NCI-H2227 (cell line): Measurements from ENCODE around the gene HOXD3.

Experiments
- DNase-seq: peaks from one replicate; lab custom pipeline; 2025; ENCODE audit not compliant: unreplicated experiment; lab: John Stamatoyannopoulos, UW

Gene HOXD3

DNA sequence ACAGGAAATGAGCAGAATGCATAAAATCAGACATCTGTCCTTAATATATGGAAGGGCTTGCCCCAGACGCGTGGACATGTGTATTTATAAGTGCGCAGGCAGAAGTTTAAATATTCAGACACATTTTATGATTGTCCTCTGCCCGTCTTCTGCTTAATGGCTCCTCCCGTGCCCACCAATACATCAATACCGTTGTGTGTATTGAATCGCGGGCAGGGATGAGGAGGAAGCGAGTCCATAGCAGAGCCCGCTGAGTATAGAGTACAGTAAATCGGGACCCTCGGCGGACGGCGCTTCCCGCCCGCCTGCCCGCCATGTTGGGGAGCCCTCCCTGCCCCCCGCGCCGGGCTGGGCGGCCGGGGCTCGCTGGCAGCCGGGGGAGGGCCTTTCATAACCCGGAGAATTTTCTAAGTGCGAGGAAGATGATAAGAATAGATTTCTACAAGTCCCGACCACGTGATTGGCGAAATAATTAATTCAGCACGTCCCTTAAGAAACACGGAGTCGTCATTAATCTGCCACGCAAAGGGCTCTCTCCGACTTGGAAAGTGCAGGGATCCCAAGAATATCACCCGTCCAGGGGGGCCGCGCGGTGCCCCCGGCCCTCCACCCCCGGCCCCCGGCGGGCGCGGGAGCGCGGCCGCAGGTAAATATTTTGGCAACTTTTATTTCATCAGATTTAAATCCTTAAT, at the start of gene HOXD3:
HOXD3 (plus strand) TSS at position 501 of the 692 bp plus-strand sequence. CDS start 11,808 bp downstream, outside the sequence.
- DNase-seq = no peak

DNA sequence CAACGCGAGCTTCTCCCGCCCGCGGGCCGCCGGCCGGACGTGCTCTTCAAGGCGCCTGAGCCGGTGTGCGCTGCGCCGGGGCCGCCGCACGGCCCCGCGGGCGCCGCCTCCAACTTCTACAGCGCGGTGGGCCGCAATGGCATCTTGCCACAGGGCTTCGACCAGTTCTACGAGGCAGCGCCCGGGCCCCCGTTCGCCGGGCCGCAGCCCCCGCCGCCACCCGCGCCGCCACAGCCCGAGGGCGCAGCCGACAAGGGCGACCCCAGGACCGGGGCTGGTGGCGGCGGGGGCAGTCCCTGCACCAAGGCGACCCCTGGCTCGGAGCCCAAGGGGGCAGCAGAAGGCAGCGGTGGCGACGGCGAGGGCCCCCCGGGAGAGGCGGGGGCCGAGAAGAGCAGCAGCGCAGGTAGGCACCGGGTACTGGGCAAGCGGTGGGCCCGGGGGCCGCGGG, 49.4 kb upstream of the HOXD3 start:
- peak; percentile 49 for DNase-seq

DNA sequence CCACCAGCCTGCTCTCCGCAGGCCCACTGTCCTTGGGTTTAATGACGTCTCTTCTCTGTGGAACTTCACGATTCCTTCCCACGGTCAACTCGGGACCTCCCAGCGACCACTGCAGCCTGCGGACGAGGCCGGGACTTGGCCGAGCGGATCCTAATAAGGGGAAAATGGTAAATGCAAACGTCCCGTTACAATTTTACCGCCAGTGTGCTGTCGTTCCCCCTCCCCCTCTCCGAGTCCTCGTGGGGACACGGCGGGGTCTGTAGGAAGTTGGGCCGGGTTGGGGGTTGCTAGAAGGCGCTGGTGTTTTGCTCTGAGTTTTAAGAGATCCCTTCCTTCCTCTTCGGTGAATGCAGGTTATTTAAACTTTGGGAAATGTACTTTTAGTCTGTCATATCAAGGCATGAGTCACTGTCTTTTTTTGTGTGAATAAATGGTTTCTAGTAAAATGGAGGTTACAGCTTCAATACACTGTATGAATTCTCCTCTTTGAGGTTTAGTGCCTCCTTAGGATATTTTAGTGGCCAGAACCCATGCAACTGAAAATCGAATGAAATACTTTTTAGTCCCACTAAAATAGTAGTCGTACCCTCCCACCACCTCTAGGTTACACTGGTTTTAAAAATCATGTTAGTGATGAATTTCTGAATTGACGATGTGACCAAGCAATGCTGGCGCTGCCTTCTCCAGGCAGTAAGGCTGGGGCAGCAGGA, 47.8 kb upstream of the HOXD3 start:
- no peak for DNase-seq

DNA sequence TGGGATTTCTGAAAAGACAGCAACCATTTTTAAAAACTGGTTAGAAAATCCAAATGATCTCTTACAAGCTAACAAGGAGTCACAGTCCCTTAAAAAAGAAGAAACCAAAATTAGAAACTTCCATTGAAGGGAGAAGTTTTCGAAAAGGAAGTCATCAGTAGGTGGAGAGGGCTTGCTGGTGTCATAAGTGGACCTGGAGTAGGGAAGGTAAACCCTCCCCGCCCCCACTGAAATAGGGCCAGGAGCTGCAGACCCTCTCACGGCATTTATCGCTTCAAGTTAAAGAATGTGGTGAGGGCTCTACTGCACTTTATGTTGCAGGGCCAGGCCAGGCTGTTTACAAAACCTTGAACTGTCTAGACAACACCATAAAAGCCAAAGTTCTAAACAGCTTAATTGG, 47.2 kb upstream of the HOXD3 start:
- no peak for DNase-seq

DNA sequence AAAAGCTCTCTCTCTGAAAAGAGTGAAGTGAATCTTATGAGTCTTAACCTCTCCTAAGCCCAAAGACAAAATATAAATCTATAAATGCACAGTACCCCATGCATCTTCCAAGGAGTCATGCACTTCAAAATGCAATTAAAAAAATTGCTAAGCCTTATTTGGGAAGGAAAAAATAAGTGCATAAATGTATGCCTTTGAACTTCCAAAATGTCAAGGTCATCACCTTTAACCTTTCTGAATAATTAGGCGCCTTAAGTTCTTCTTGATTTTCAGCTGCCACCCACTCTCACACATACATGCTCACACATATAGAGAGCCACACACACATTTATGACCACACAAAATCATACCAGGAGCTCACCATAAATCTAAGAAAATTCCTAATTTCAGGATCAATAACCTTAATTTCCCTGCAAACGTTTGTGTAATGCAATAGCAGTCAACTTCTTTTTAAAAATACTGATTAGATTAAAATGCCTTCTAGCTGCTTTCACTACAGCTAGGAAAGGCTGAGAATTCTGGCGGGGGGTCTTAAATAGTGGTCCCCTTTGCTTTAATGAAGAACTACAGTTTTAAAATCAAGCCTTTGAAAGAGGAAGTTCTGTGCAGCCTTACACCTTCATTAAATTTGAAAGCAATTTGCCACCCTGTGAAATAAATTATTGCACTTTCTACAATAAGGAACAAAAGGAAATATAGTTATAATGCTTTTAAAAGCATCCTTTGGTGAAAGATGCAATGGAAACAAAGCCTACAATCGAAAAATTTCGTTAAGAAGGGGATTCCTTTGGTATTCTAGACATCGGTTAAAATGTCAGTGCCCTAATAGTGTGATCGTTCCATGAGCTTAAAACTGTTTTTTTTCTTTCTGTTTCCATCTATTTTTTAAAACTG, 46.4 kb upstream of the HOXD3 start:
- no peak for DNase-seq

DNA sequence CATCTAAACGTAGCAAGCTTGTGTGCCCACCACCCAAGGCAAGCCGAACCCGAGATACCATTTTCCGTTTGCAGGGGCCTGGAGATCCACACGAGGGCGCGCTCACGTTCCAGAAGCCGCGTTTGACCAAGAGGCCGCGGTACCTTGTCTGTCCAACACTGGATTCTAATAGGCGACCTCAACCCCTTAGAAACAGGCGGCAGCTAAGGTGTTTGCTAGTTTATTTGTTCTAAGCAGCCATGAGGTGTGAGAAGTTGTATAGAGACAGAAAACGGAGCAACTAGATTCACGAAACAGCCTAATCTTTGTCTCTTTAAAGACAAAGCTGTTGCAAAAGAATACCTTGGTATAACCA, 45.8 kb upstream of the HOXD3 start:
- peak; percentile 73 for DNase-seq

DNA sequence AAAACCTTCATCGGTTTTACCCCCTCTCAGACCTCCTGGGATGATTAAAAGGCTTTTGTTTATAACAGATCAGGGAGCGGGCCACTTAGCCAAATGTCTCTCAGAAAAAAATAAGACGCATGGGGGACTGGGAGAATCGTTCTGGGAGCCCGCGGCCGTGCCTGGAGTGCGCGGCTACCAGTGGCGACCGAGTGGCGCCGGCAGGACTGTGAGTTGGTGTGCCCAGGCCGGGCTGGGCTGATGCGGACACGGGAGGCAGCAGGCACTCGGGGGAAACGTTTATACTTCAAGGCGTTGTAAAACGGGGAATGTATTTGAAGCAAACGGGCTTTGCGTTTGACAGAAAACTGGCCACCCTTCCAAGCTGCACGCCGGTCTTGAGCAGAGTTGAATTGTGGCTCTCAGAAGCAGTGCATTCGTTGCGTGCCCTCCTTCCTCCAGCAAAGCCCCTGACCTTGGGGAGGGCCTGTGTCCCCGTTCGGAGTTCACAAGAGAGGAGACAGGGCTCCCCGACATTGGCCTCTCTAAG, 45.2 kb upstream of the HOXD3 start:
- DNase-seq = no peak

DNA sequence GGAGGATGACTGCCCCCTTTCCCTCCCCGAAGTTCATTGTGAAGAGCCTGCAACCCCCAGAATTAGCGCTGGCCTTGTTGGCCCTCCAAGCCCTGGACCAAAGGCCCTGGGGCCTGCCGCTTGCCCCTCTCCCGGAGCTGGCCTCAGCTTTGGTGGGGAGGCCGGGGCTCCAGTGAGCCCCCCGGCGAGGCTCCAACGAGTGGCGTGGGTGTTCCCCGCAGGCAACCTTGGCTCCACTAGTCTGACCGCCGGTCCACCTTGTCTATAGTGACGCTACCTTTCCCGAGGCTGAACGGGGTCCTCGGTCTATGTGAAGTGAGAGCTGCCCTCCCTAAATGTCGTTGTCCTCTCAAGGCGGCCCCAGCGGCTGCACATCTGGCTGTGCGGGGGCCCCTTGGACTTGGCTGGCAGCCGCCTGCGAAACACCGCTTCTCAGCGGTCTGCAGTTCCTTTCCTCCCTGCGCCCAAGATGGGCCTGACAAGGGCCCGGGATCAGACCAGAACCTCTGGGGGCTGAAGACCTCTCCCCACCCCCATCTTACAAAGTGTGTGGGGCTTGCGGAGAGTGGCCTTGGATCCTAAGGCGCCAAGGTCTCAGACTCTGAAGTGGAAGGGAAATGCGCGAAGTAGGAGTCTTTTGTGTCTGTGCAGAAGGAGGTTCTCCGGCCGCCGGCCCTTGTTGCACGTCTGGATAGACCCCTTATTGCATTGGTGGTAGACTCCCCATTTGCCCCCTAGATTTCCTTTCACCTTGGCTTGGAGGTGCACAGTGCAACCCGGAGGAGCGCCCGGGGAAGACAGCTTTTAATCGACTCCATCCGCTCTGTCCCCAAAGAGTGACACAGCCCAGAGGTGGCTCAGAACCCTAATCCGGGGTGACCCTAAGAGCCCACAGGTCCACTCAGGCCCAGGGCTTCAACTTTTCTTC, 44.5 kb upstream of the HOXD3 start:
- no peak for DNase-seq

DNA sequence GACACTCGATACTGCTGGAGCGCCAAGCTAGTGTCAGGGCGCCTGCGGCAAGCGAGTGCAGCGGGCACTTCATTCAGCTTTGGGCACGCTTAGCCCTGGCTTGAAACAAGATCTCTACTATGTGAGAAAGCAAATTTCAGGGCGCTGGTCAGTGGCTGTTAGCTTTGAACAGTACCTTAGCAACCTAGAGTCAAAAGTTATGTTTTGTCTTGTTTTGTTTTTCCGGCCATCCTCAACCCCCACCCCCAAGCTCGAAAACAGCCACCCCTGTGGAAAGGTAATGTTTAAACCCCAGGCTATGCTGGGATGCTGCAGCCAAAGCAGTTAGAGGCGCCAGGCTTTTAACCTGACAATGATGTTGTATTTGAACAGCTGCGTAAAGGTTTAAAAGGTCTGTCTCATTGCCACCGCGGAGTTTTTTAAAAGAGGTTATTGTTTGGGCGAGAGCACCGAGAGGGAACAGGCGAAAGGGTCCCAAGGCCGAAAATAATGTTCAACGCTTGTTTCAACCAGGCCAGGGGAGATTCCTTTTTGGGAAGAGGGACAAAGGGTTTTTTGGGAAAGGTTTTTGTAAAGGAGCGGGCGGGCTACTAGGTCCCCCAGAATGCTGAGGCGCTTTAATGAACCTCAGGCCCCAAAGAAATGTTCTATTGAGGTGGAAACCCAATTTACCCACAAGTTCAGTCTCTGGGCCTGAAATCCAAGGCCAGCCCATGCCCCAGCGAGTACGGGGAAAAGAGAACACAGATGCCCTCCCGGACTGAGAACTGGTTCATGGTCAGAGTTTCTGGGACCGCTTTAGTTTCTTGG, 42.8 kb upstream of the HOXD3 start:
- no peak for DNase-seq

DNA sequence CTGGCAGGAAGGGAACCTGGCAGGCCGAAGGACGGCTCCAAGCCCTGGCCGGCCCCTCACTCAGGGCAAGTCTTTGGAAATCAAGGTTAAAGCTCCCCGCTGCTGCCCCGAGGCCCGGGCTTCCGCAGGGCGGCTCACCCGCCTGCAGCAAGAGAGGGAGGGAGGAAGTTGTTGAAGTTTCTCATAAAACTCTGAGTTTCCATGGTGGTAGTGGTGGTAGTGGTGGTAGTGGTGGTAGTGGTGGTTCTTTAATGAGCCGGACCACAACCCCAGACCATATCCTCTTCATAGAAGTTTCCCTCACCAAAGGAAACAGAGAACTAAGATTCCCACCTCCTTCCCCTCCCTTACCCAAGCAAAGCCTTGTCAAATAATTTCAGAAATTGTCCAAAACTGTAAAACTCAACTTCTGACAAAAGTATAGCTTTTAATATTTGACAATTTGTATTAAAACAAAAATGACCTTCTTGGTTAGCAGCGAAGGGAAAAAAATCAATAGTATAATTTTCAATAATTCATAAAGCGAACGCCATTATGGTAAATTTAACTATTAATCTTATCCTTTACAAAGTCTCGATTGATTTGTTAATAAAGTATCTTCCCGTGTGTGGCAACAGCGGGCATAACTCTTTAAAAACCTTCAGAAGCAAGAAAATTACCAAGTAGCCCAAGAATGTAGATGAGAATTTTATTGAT, 42.0 kb upstream of the HOXD3 start:
- no peak for DNase-seq

DNA sequence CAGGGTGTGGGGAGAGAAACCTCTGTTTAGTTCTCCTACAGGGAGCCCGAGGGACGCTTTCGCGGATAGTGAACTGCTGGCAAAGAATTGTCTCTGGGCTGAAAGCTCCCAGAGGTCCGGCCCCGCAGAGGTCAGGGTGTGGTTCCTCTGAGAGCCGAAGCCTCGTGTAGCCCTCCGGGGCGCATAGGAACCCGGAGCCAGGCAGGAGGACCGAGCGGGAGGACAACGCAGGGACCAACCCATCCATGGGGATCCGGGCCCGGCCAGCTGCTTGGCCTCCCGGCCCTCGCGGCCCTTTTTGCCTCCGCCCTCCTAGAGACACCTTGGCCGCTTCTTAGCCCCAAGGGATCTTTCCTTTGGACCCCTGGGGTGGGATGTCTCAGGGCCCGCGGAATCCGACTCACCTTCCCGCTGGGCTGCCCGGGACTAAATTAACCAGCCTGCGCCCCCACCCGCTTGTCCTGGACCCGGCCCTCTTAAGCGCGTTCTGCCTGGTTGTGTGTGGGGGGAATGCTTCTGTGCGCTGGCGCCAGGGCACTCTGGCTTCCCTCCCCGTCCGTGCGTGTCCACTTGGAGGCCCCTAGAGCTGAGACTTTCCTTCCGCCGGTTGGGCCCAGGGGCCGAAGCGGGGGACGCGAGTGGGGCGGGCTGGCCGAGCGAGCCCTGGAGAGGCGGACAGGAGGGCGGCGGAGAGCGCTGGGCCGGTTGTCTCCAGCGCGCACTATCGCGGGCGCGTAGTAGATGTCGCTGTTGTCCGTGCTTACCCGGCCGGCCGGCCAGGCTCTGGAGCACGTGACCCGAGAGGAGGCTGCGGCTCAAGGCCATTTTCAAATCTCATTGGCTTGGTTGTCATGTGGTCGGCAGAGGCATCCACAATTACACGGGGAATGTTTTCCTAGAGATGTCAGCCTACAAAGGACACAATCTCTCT, 41.0 kb upstream of the HOXD3 start, which contains the start of gene HOXD10:
HOXD10 (plus strand) TSS at position 896 of the 931 bp plus-strand sequence. CDS start 56 bp downstream, outside the sequence.
- peak; percentile 76 for DNase-seq

DNA sequence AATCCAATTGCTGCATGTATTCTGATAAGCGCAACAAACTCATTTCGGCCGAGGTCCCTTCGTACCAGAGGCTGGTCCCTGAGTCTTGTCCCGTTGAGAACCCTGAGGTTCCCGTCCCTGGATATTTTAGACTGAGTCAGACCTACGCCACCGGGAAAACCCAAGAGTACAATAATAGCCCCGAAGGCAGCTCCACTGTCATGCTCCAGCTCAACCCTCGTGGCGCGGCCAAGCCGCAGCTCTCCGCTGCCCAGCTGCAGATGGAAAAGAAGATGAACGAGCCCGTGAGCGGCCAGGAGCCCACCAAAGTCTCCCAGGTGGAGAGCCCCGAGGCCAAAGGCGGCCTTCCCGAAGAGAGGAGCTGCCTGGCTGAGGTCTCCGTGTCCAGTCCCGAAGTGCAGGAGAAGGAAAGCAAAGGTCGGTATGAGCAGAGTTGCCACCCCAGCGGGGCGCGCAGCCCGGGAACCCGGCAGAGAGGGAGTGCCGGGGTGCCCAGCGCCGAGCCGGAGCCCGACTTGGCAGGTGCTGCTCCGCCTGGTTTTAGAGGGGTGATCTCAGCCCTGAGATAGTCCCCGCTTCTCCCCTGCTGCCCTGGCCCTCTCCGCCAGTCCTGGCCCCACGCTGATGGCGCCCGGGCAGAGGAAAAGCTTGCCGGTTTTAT, 39.8 kb upstream of the HOXD3 start:
- DNase-seq = no peak

DNA sequence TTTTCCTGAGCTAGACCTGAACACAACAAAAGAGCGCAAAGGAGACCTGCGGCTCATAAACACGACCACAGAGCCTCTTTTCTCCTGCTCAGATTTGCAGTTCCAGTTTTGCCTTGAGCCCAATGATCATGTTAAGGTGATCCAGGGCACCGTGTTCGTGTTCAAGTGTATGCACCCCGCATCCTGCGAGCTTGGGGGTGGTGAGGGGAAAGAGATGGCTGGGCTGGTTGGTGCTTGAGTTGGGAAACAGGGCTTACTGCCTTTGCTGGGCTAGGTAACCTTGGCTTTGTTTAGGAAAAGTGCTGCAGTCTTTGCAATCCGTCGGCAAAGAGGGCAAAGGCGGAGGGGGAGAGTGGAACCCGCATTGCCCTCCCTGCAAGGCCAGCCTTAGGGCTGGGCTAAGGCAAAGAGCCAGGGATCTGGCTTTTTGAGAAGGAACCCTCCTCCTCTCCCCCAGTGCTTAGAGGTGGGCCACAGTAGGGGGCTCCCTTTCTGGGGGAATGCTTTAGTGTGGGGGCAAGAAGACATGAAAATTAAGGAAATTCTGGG, 39.2 kb upstream of the HOXD3 start:
- DNase-seq = no peak

DNA sequence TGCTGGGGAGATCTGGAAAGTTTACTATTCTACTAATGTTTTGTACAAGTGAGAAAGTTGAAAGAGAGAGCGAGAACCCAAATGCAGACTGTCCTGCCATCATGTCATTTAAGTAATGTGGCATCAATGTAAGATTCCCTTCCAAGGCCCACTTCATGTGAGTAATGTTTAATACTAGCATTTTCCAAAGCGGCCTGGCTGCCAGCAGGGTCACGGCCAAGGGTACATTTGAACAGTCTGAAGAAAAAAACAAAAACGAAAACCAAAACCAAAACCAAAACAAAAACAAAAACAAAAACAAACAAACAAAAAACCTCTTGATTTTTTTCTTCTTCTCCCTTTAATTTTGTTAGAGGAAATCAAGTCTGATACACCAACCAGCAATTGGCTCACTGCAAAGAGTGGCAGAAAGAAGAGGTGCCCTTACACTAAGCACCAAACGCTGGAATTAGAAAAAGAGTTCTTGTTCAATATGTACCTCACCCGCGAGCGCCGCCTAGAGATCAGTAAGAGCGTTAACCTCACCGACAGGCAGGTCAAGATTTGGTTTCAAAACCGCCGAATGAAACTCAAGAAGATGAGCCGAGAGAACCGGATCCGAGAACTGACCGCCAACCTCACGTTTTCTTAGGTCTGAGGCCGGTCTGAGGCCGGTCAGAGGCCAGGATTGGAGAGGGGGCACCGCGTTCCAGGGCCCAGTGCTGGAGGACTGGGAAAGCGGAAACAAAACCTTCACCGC, 38.3 kb upstream of the HOXD3 start:
- peak; percentile 39 for DNase-seq

DNA sequence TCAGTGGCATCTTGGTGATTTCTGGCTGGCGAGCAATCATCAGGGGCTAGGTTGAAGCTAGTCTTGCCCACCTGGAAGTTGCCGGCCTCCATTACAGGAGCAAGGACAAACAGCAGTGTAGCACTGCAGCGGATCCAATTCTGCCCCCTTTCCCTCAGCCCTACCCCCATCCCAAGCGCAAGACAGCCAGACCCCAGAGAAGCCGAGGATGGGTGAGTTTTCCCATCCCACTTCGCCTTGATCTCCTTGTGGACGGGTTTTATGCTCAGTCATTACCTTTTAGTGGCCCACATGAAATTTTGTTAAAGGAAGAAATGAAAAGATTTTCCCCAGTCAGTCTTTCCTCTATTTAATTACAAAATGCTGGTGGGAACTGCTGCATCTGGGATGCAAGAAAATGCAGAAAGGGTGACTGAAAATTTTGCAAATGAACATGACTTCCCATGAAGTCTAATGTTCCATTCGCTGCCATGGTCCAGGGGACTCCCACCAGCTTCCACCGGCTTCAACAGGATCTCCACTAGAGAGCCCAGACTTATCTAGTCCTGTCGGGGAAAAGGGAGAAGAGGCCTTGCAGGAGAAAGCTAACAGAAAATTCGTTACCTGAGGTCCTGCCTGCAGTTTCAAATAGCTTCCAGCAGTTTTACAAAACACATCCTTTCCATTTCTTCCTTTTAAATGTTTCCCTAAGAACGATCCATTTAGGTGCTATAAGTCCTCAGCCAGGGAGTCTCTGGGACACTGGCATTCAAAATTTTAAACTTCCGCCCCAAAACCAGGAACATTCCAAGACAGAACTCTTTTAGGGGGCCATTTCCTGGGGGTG, 36.5 kb upstream of the HOXD3 start:
- DNase-seq = no peak
